Fibroblast of mammary gland (primary cell): Measurements from ENCODE around the gene SNTB2.
"Not testable (repeated sequence)": the region's sequence is repeated elsewhere in the genome, so short reads cannot be mapped to it uniquely, and the experiment has no call there.

ENCODE experiments used
- DNase-seq: peaks from one replicate; pipeline ENCODE4 v3.0.0-alpha.2; 2010; ENCODE audit warnings: low read depth
- H3K4me3 ChIP-seq: 2 replicates; pipeline ENCODE4 v1.5.1; 2011; ENCODE audit warnings: low read depth, mild to moderate bottlenecking, low read length, moderate library complexity; ENCODE audit not compliant: control insufficient read depth
- TF ChIP-seq, protein P1 (sequence below): conservative IDR thresholded peaks from 2 replicates; pipeline ENCODE4 v1.5.1; 2011; ENCODE audit warnings: low read depth, low read length, inconsistent platforms; ENCODE audit not compliant: control insufficient read depth, insufficient read depth

SNTB2 gene

DNA sequence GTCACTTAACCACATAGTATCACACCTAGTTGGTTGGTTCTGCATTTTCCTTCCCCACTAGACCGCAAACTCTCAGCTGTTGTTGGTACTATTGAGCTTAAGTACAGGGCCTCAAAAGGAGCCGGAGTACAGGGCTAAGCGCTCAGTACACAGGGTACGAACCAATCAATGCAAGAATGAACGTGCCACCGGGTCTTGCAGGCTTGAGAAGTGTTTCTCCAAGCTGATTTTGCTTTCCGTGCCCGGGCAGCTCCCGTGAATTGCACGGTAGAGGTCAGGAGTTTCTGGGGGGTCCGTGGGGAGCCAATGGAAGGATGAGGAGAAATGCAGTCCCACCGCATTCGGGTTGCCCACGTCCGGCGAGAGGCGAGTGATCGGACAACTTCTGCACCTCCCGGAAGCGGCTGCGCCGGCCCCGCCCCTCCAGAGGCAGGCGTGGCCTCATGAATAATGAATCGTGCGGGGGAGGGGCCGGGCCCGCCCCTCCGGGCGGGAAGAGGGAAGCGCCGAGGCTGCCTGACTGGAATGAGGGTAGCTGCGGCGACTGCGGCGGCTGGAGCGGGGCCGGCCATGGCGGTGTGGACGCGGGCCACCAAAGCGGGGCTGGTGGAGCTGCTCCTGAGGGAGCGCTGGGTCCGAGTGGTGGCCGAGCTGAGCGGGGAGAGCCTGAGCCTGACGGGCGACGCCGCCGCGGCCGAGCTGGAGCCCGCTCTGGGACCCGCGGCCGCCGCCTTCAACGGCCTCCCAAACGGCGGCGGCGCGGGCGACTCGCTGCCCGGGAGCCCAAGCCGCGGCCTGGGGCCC lies at the start of gene SNTB2:
SNTB2 (plus strand) TSS at position 523 of the 804 bp plus-strand sequence; CDS start at position 526, 3 bp downstream.
- TF ChIP-seq, protein P1, sequence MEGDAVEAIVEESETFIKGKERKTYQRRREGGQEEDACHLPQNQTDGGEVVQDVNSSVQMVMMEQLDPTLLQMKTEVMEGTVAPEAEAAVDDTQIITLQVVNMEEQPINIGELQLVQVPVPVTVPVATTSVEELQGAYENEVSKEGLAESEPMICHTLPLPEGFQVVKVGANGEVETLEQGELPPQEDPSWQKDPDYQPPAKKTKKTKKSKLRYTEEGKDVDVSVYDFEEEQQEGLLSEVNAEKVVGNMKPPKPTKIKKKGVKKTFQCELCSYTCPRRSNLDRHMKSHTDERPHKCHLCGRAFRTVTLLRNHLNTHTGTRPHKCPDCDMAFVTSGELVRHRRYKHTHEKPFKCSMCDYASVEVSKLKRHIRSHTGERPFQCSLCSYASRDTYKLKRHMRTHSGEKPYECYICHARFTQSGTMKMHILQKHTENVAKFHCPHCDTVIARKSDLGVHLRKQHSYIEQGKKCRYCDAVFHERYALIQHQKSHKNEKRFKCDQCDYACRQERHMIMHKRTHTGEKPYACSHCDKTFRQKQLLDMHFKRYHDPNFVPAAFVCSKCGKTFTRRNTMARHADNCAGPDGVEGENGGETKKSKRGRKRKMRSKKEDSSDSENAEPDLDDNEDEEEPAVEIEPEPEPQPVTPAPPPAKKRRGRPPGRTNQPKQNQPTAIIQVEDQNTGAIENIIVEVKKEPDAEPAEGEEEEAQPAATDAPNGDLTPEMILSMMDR = no peak
- peak; percentile 77 for DNase-seq
- peak within 1 kb of the TSS; percentile 90 for H3K4me3 ChIP-seq

DNA sequence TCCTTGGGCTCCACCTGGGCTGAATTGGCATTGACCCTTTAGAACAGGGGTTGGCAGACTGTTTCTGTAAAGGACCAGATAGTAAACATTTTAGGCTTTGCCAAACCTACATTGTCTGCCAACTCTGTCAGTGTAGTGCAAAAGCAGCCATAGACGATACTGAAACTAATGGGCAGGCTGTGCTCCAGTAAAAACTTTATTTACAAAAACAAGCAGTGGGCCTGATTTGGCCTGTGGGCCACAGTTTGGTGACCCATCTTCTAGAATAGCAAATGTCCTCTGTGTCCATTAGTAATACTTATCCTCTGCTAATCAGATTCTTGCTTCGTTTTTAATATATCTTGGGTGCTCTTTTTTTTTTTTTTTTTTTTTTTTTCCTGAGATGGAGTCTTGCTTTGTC lies 48.4 kb upstream of the SNTB2 start:
- no peak for DNase-seq
- H3K4me3 ChIP-seq = no peak overlapping the region
- TF ChIP-seq, protein P1 = no peak

DNA sequence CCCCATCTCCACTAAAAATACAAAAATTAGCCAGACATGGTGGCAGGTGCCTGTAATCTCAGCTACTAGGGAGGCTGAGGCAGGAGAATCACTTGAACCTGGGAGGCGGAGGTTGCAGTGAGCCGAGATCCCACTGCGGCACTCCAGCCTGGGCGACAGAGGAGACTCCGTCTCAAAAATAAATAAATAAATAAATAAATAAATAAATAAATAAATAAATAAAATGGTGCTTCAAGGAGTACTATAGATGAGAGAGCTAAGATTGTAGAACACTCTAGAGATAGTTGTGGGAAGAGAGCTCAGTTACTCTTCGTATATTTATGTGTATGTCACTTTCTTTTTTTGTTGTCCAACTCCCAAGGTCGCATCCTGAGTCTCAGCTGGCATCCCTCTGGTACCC lies 47.5 kb upstream of the SNTB2 start:
- H3K4me3 ChIP-seq, DNase-seq: not testable (repeated sequence)

DNA sequence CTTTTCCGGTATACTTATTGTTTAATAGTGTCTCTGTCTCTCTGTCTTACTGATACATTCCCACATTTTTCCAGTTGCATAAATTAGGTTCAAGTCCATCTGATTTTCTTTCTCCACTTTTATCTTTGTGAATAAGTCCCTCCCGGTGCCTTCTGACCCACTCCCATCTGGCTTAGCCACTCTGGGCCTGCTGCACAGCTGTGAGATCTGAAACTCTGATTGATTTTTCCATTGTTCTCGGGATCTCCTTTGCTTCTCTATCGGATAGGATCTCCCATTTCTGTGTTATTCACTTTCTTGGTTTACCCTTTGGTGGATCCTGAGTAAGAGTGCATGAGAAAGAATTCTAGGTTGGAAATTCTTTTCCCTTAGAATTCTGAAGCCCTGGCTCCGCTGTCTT lies 46.0 kb upstream of the SNTB2 start:
- peak; percentile 66 for DNase-seq
- no peak overlapping the region for H3K4me3 ChIP-seq
- TF ChIP-seq, protein P1 = no peak

DNA sequence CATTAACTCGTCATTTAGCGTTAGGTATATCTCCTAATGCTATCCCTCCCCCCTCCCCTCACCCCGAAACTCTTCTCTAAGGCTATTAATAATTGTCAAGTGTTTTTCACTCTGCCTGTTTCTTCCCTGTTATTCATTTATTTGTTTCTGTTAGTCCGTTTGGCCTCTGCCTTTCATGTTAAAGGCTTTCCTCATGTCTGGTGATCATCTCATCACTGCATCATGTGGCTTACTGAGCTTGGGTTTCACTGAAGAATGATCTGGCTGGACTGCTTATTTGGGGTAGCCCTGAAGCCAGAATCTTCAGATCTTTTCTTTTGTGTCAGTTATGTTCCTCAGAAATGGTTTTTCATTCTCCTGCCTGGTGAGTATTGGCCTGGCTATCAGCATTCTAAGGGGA lies 45.0 kb upstream of the SNTB2 start:
- TF ChIP-seq, protein P1 = no peak
- H3K4me3 ChIP-seq = no peak overlapping the region
- no peak for DNase-seq

DNA sequence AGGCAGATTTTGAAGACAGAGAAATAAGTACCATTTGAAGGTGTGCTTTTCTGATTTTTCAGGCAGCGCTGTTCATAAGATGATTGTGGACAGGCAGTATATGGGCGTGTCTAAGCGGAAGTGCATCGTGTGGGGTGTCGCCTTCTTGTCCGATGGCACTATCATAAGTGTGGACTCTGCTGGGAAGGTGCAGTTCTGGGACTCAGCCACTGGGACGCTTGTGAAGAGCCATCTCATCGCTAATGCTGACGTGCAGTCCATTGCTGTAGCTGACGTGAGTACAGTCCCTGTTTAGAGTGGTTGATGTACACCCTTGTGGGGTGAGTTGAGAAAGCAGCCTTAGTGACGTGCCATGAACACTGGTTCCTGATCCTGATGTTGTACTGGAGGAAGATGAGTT lies 43.8 kb upstream of the SNTB2 start:
- DNase-seq = no peak
- no peak overlapping the region for H3K4me3 ChIP-seq
- TF ChIP-seq, protein P1 = no peak

DNA sequence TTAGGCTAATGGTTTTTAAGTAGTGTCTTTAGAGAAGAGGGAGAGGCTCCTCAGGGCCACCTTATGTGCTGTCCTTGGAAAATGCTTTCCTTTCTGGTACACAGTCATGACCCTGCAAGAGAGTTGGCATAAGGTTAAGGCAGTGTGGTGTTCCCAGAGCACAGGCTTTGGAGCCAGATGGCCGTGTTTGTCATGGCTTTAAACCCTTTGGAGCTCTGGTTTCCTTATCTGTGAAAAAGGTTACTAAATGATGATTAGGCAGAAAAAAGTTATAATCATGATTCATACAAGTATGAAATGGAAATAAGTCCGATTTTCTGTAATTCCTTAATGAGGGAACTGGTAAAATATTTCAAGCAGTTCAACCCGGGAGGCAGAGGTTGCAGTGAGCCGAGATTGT lies 41.3 kb upstream of the SNTB2 start:
- TF ChIP-seq, protein P1 = no peak
- DNase-seq = peak; percentile 73

DNA sequence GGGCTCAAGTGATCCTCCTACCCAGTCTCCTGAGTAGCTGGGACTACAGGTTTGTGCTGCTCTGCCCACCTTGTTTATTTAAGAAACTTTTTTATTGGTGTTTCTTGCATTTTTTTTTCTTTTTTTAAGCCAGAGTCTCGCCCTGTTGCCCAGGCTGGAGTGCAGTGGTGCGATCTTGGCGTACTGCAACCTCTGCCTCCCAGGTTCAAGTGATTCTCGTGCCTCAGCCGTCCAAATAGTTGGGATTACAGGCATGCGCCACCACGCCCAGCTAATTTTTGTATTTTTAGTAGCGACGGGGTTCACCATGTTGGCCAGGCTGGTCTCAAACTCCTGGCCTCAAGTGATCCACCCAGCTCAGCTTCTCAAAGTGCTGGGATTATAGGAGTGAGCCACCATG lies 37.3 kb upstream of the SNTB2 start:
- DNase-seq, H3K4me3 ChIP-seq: not testable (repeated sequence)

More for the DNA sequence above, 41.3 kb upstream of the SNTB2 start:
- H3K4me3 ChIP-seq = no peak overlapping the region
